Adipose tissue (tissue), 3 donors: ENCODE results near the gene CSNK2A3. TPM values are rescaled to one million over a fixed set of nuclear protein-coding genes. Genes with fewer than 3 reads are reported as not detected.

ENCODE experiments used
- H3K27ac ChIP-seq: one replicate; pipeline ENCODE4 v1.5.1; 2013; ENCODE audit warnings: low read depth, low read length
- WGBS, 3 donors: extraction: QIAGEN DNeasy Blood & Tissue Kit; methylation state at CpG; one replicate each; pipeline ENCODE4 v1.1.7; 2013; 5-methylcytosine and 5-hydroxymethylcytosine counted together
- polyA plus RNA-seq, 3 donors: library from polyadenylated mRNA; stranded (reverse); fragments of 200-250 nt; gene quantifications; one replicate each; pipeline ENCODE4 v1.2.3, GENCODE V29; 2013
- donor health status: healthy with polysubstance abuse.
- donor health status: Bipolar disorder and iron deficiency.
- donor health status: healthy.

CSNK2A3 gene
- polyA plus RNA-seq, 3 donors = 0.34 to 0.61 (median 0.40) TPM

DNA sequence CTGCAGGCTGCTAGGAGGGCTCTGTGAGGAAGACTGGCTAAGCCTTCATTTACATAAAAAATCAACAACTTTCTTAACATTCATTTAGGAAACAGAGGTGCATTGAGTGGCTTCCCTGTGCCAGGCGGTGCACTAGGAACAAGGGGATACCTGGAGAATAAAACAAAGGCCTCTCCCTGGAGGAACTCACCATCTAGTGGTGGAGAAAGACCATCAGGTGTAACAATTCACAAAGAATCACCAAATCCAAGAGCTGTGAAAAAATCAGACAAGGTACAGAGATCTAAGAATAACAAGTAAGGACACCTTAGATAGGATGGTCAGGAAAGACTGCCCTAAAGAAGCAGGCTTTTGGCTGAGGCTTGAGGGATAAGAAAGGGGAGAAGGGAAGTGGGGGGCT, 40.3 kb downstream of the CSNK2A3 start:
- H3K27ac ChIP-seq = no peak overlapping the region
- WGBS, 3 donors = 93 to 100% (median 95%) methylated on average over 1 of the region's 1 CpG

DNA sequence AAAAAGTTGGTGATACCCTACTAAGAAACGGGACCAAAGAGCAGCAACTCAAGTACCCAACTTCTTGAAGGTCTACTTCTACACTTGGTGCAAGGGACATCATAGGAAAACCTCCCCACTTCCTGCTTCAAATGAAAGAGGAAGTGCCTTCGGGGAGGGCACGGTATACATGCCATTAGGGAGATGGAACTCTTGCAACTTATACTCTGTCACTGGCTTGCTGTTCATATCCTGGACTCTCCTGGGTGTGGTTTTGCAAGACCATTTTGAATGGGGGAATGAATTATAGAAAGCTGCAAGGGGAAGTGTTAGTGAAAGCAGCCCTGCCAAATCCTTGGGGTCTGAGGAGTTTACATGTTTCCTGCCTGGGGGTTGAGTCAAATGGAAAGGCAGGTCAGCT, 41.9 kb downstream of the CSNK2A3 start:
- WGBS, 3 donors = 45 to 61% (median 59%) methylated on average over 3 of the region's 3 CpGs
- no peak overlapping the region for H3K27ac ChIP-seq

DNA sequence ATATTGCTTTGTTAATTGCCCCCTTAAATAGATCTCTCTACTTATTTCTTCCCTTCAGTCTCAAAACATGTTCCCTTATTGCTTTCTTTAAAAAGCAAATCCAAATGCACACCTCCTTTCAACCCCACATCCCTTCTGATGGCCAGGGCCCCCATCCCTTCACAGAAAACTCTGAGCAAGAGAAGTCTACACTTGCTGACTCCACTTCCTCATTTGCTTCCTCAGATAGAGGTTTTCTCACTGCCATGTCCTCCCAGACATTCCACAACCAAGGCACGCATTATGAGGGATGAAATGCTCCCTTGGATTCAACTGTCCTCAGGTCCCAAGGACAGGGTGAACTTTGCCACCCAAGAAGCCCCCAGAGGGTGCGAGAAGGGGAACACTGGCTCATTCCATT, 43.1 kb downstream of the CSNK2A3 start:
- H3K27ac ChIP-seq = no peak overlapping the region
- 94 to 97% (median 96%) methylated on average over 2 of the region's 2 CpGs for WGBS, 3 donors

GRCh38 chr11:11308249-11308648, 44.8 kb downstream of the CSNK2A3 start:
- WGBS, 3 donors = 75 to 82% (median 78%) methylated on average over 1 of the region's 1 CpG
- no peak overlapping the region for H3K27ac ChIP-seq

- 75 to 89% (median 84%) methylated on average over 2 of the region's 2 CpGs for WGBS, 3 donors
- H3K27ac ChIP-seq = no peak overlapping the region
Observed at GRCh38 chr11:11306855-11307254, 46.2 kb downstream of the CSNK2A3 start.

DNA sequence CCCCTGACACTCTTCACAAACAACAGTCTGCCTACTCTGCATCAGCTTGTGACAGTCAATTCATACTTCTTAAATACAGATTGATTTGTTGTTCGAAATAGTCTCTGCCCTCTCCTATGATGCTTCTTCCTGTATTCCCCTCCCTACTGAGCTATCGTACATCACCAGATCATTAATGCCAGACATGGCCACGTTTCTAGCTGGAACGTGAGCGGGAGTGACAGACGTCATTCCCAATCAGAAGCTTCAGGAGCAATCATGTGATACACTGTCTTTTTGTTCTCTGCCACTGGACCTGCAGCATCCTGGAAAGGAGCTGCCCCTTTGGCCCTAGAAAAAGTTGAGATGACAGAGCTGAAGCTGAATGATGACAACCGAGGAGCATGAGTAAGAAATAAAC, 48.5 kb downstream of the CSNK2A3 start:
- 82 to 87% (median 83%) methylated on average over 7 of the region's 7 CpGs for WGBS, 3 donors

DNA sequence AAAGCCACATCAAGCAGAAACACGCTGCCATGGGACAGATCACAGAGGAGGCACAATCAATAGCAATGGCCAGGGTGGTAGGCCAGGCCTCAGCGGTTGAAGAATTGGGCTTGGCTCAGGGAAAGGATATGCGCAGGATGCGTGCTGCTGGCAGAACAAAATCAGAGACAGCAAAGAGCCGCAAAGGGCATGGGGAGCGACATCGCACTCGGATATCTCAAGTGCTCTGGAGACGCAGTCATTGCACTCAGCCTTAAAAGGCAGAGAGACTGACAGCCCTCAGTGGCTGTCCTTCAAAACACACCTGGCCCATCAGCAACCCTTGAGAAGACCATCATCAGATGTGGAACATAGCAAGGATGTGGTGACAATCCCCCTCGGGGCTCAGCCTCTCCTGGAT, 50.5 kb downstream of the CSNK2A3 start:
- WGBS, 3 donors = 86 to 93% (median 90%) methylated on average over 10 of the region's 10 CpGs

More for the DNA sequence above, 48.5 kb downstream of the CSNK2A3 start:
- H3K27ac ChIP-seq = no peak overlapping the region

More for the DNA sequence above, 50.5 kb downstream of the CSNK2A3 start:
- H3K27ac ChIP-seq = no peak overlapping the region
